HepG2 (cell line): ENCODE results near the gene USB1. TPM values are rescaled to one million over a fixed set of nuclear protein-coding genes. Genes with fewer than 3 reads are reported as not detected.

Experiments used
- CBX1 ChIP-seq: IDR thresholded peaks from one replicate; pipeline ENCODE4 v1.6.1; 2016; ENCODE audit warnings: antibody characterized with exemption, low read depth
- E2F2 ChIP-seq: sonication (generic); formaldehyde crosslinking; IDR thresholded peaks from 2 replicates; pipeline ENCODE4 v1.4.0; 2020; ENCODE audit warnings: missing genetic modification reagents, borderline replicate concordance
- EP300 ChIP-seq, 3 experiments: sonication (generic) in 1 of 3; formaldehyde crosslinking in 1 of 3; IDR thresholded peaks; 2 replicates each; pipeline versions ENCODE4 v1.5.1 to v1.6.1; 2011 to 2020; ENCODE audit warnings: low read depth in 2 of 3, low read length in 2 of 3, borderline replicate concordance in 1 of 3, improper control_type of control experiment in 1 of 3, mild to moderate bottlenecking in 1 of 3, missing genetic modification reagents in 1 of 3, moderate library complexity in 1 of 3
- HMG20B ChIP-seq: conservative IDR thresholded peaks from 2 replicates; pipeline ENCODE4 v1.6.1; 2016; ENCODE audit warnings: missing genetic modification reagents, missing compliant biosample characterization
- KDM4B ChIP-seq: sonication (generic); formaldehyde crosslinking; IDR thresholded peaks from 2 replicates; pipeline ENCODE4 v1.4.0; 2020; ENCODE audit warnings: missing genetic modification reagents
- KDM5A ChIP-seq: fragments of 200-600 bp; sonication (generic); IDR thresholded peaks from 2 replicates; pipeline ENCODE4 v1.7.0; 2018; ENCODE audit warnings: antibody characterized with exemption, mild to moderate bottlenecking, low read length, borderline replicate concordance
- MAFF ChIP-seq: IDR thresholded peaks from 2 replicates; pipeline ENCODE4 v1.6.1; 2011; ENCODE audit warnings: low read depth, low read length, improper control_type of control experiment
- MYC ChIP-seq: sonication (generic); formaldehyde crosslinking; IDR thresholded peaks from 2 replicates; pipeline ENCODE4 v1.9.0; 2021; ENCODE audit warnings: missing genetic modification reagents, borderline replicate concordance
- NR2F2 ChIP-seq: IDR thresholded peaks from 2 replicates; pipeline ENCODE4 v1.6.1; 2012; ENCODE audit warnings: low read depth, inconsistent platforms, borderline replicate concordance
- PBX2 ChIP-seq: IDR thresholded peaks from 2 replicates; pipeline ENCODE4 v1.6.1; 2016; ENCODE audit warnings: control low read depth
- PRDM10 ChIP-seq: sonication (generic); formaldehyde crosslinking; IDR thresholded peaks from 2 replicates; pipeline ENCODE4 v1.4.0; 2020; ENCODE audit warnings: low read depth, missing genetic modification reagents
- RFX3 ChIP-seq: IDR thresholded peaks from 2 replicates; pipeline ENCODE4 v1.6.1; 2016; ENCODE audit warnings: missing biosample characterization, missing genetic modification reagents
- SMAD3 ChIP-seq: sonication (generic); formaldehyde crosslinking; IDR thresholded peaks from 2 replicates; pipeline ENCODE4 v1.4.0; 2020; ENCODE audit warnings: missing genetic modification reagents
- SMARCE1 ChIP-seq: fragments of 450-650 bp; IDR thresholded peaks from 2 replicates; pipeline ENCODE4 v1.6.1; 2017; ENCODE audit warnings: borderline replicate concordance
- TFDP2 ChIP-seq: sonication (generic); formaldehyde crosslinking; IDR thresholded peaks from 2 replicates; pipeline ENCODE4 v1.4.0; 2020; ENCODE audit warnings: missing genetic modification reagents
- YEATS4 ChIP-seq: sonication (generic); formaldehyde crosslinking; IDR thresholded peaks from 2 replicates; pipeline ENCODE4 v1.4.0; 2020; ENCODE audit warnings: missing genetic modification reagents, borderline replicate concordance
- ZNF605 ChIP-seq: sonication (generic); formaldehyde crosslinking; IDR thresholded peaks from 2 replicates; pipeline ENCODE4 v1.8.0; 2022; ENCODE audit warnings: mild to moderate bottlenecking, missing genetic modification reagents
- ZNF652 ChIP-seq: IDR thresholded peaks from 2 replicates; pipeline ENCODE4 v1.6.1; 2016; ENCODE audit warnings: low read depth, borderline replicate concordance
- ZNF782 ChIP-seq: sonication (generic); formaldehyde crosslinking; IDR thresholded peaks from 2 replicates; pipeline ENCODE4 v1.4.0; 2020; ENCODE audit warnings: missing genetic modification reagents, mild to moderate bottlenecking, borderline replicate concordance
- polyA plus RNA-seq, 8 experiments: library from polyadenylated mRNA; depleted of rRNA in 3 of 8; stranded (reverse) in 7 of 8; unstranded in 1 of 8; fragments of >200 nt; fragmentation: Illumina TruSeq in 4 of 8; extraction: Trizol in 4 of 8; gene quantifications; 2 replicates each; pipeline versions ENCODE4 v1.2.1 to v1.2.3, GENCODE V29; 2011 to 2016; ENCODE audit warnings: low read depth in 4 of 8, missing spikeins in 1 of 8, mixed read lengths in 1 of 8; ENCODE audit not compliant: insufficient read depth in 1 of 8
- total RNA-seq, 5 experiments: library from RNA; depleted of rRNA; stranded (reverse); fragments of >200 nt; fragmentation: Illumina TruSeq; extraction: Trizol; gene quantifications; 2 replicates each; pipeline ENCODE4 v1.2.3, GENCODE V29; 2016; ENCODE audit warnings: low read depth in 1 of 5
- TF ChIP-seq, protein P1 (sequence below): sonication (generic); formaldehyde crosslinking; IDR thresholded peaks from 2 replicates; pipeline ENCODE4 v1.9.0; 2021; ENCODE audit warnings: missing genetic modification reagents, borderline replicate concordance

Gene USB1
- total and polyA plus RNA-seq, 2 of the 13 experiments (the other 11 are each of a cell fraction or from before 2014, with no cell fraction given), result 16.7 to 65.4 TPM

DNA sequence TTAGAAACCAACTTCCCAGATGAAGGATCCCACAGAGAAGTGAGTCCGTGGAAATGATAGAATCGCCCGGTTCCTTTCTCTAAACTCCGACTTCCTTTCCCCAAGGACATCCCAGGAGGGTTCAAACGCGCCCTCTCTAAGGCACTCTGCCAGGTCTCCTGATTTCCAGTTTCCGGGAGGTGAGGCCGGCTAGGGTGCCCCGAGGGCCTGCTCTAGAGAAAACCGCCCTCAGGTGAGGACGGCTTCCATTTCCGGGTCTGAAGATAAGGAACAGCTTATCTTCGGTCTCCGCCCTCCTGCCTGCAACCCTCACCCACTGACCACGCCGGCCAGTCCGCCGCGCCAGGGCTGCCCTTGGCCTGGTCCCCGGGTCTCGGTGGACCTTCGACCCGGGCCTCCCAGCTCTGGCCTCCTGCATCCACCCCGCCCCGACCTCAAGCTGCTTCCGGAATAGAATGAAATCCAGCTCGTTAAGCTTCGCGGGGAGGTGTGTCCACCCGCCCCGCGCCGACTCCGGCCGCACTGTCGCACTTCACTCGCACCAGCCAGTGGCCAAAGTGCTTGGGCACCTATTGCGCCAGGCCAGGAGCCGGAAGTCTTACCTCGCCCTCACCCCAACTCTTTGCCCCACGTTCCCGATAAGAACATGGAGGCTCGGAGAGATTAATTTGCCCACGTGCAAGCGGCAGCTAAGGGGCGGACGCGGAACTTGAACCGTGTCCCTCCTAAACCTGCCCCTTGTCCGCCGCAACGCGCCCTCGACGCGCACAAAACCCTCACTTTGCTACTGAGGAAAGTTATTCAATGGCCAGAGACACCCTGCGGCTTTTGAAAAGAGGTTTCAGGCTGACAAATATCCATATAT is 23.5 kb downstream of the USB1 start (continued):
- peak; percentile 66; the same call in 1 of the 2 replicates for TF ChIP-seq KDM5A
- TF ChIP-seq MYC (CRISPR knock-in tag), result peak; percentile 96
- TF ChIP-seq NR2F2, result peak; percentile 85
- no peak for TF ChIP-seq MAFF
- TF ChIP-seq EP300 (IDR thresholded peaks at IDR 0.05; ENCODE audit: low read depth in 2 of 2, low read length in 2 of 2), result peak; percentile 53 to 81; a peak in 3 of 4 replicates
- TF ChIP-seq EP300 (CRISPR knock-in tag; IDR thresholded peaks at IDR 0.05; ENCODE audit: borderline replicate concordance), result peak; percentile 80; the same call in 1 of the 2 replicates
- no peak; the same call in 1 of the 2 replicates for TF ChIP-seq SMAD3 (CRISPR knock-in tag)
- TF ChIP-seq PRDM10, result peak; percentile 85
- TF ChIP-seq PBX2, result no peak
- TF ChIP-seq KDM4B (CRISPR knock-in tag), result no peak
- TF ChIP-seq ZNF652, result 0 out of 2 replicates have a peak, but pooled peaks have one; percentile 3
- no peak; the same call in 1 of the 2 replicates for TF ChIP-seq ZNF605 (CRISPR knock-in tag)
- no peak for TF ChIP-seq E2F2 (CRISPR knock-in tag)
- TF ChIP-seq, protein P1, sequence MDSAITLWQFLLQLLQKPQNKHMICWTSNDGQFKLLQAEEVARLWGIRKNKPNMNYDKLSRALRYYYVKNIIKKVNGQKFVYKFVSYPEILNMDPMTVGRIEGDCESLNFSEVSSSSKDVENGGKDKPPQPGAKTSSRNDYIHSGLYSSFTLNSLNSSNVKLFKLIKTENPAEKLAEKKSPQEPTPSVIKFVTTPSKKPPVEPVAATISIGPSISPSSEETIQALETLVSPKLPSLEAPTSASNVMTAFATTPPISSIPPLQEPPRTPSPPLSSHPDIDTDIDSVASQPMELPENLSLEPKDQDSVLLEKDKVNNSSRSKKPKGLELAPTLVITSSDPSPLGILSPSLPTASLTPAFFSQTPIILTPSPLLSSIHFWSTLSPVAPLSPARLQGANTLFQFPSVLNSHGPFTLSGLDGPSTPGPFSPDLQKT (CRISPR knock-in tag), result no peak; the same call in 1 of the 2 replicates
- peak; percentile 92 for TF ChIP-seq TFDP2 (CRISPR knock-in tag)
- peak; percentile 75; the same call in 1 of the 2 replicates for TF ChIP-seq HMG20B
- peak; percentile 27; the same call in 1 of the 2 replicates for TF ChIP-seq ZNF782
- TF ChIP-seq SMARCE1, result no peak
- TF ChIP-seq RFX3 (CRISPR knock-in tag), result no peak
- TF ChIP-seq CBX1, result peak; percentile 39
- TF ChIP-seq YEATS4 (CRISPR knock-in tag), result peak; percentile 43
